Left ventricle myocardium inferior (tissue), 1 donor: ENCODE data around the gene REG4. TPM values are rescaled to one million over a fixed set of nuclear protein-coding genes. Genes with fewer than 3 reads are reported as not detected.
A peak's percentile ranks its signal among the peaks of the same experiment; 100 is the strongest.

ENCODE experiments used
- DNase-seq: peaks from one replicate; pipeline ENCODE4 v3.0.0-alpha.2; 2020
- H3K27ac ChIP-seq: fragments of 200-600 bp; replicated peaks from 2 replicates; pipeline ENCODE4 v1.8.0; 2021
- H3K27me3 ChIP-seq: fragments of 200-600 bp; 2 replicates; pipeline ENCODE4 v1.8.0; 2021; ENCODE audit warnings: low read depth
- H3K36me3 ChIP-seq: fragments of 200-600 bp; 2 replicates; pipeline ENCODE4 v1.8.0; 2021
- H3K4me1 ChIP-seq: fragments of 200-600 bp; 2 replicates; pipeline ENCODE4 v1.8.0; 2021
- H3K4me3 ChIP-seq: fragments of 200-600 bp; 2 replicates; pipeline ENCODE4 v1.8.0; 2021; ENCODE audit warnings: mild to moderate bottlenecking, moderate library complexity
- H3K9me3 ChIP-seq: fragments of 200-600 bp; replicated peaks from 2 replicates; pipeline ENCODE4 v1.8.0; 2021
- CTCF ChIP-seq: fragments of 200-600 bp; IDR thresholded peaks from 2 replicates; pipeline ENCODE4 v1.8.0; 2021; ENCODE audit warnings: antibody characterized with exemption, mild to moderate bottlenecking, borderline replicate concordance
- intact Hi-C: fragments of 100-400 bp; cut with micrococcal nuclease; formaldehyde crosslinking; loops from one replicate; pipeline ENCODE4 v1.11.0; 2022
- total RNA-seq: library from RNA; stranded (reverse); fragmentation: NEBNext Ultra II Directional; extraction: Animal tissue kit (Norgen Biotek cat#: 25700); gene quantifications from one replicate; pipeline ENCODE4 v1.2.1, GENCODE V29; 2021
- donor health status: DM: no; HTN: yes; CAD: no; lungs with severe emphysema.

REG4 gene
- total RNA-seq, 1 donor from 2014 or later = not detected

- TF ChIP-seq CTCF = no peak
- Histone ChIP-seq H3K27ac (no peak overlapping the region), H3K9me3 (no peaks in the 10 kb centered on the region), H3K36me3 (no peaks in the 10 kb centered on the region), H3K4me3 (no peak overlapping the region), H3K4me1 (peaks cover 58% of the 10 kb centered on the region), H3K27me3 (no peaks in the 10 kb centered on the region)
- intact Hi-C loops = no loop called here
- DNase-seq = peak; percentile 24
Observed at GRCh38 chr1:119771016-119771415, 40.2 kb downstream of the REG4 start.

GRCh38 chr1:119768778-119769177, 42.5 kb downstream of the REG4 start, which contains the start of gene HMGCS2:
HMGCS2 (minus strand) TSS chr1:119768905; CDS start chr1:119768844, 61 bp downstream.
- peak within 1 kb of the TSS; percentile 41 for H3K4me3 ChIP-seq
- H3K9me3 ChIP-seq = peaks cover 8% of the 10 kb centered on the region
- intact Hi-C loops = no loop called here
- no peak for TF ChIP-seq CTCF
- H3K27ac ChIP-seq = no peak within 1 kb of the TSS
- H3K36me3 ChIP-seq = no peaks in the 10 kb centered on the region
- no peak for DNase-seq
- peaks cover 54% of the 10 kb centered on the region for H3K4me1 ChIP-seq
- no peaks in the 10 kb centered on the region for H3K27me3 ChIP-seq

- TF ChIP-seq CTCF = no peak
- intact Hi-C loops = no loop called here
- no peak overlapping the region for H3K27ac ChIP-seq
Observed at GRCh38 chr1:119767486-119767885, 43.8 kb downstream of the REG4 start.

GRCh38 chr1:119766374-119766794, 44.9 kb downstream of the REG4 start:
- intact Hi-C loops = no loop called here
- H3K4me1 ChIP-seq = peaks cover 32% of the 10 kb centered on the region
- H3K27ac ChIP-seq = peak overlapping the region; percentile 67

More at GRCh38 chr1:119767486-119767885, 43.8 kb downstream of the REG4 start:
- no peaks in the 10 kb centered on the region for H3K36me3 ChIP-seq
- H3K27me3 ChIP-seq = no peaks in the 10 kb centered on the region
- peaks cover 8% of the 10 kb centered on the region for H3K9me3 ChIP-seq
- peak overlapping the region; percentile 41 for H3K4me3 ChIP-seq
- H3K4me1 ChIP-seq = peaks cover 43% of the 10 kb centered on the region
- DNase-seq = no peak

GRCh38 chr1:119764220-119764619, 47.0 kb downstream of the REG4 start:
- H3K27ac ChIP-seq = no peak overlapping the region
- no peaks in the 10 kb centered on the region for H3K27me3 ChIP-seq
- H3K36me3 ChIP-seq = peaks cover under 1% of the 10 kb centered on the region
- TF ChIP-seq CTCF = no peak
- DNase-seq = no peak
- H3K4me1 ChIP-seq = peaks cover 25% of the 10 kb centered on the region
- H3K9me3 ChIP-seq = peaks cover 8% of the 10 kb centered on the region
- H3K4me3 ChIP-seq = no peak overlapping the region
- intact Hi-C loops = no loop called here

More at GRCh38 chr1:119766374-119766794, 44.9 kb downstream of the REG4 start:
- DNase-seq = no peak
- Histone ChIP-seq H3K4me3 (peak overlapping the region; percentile 41), H3K27me3 (no peaks in the 10 kb centered on the region), H3K36me3 (no peaks in the 10 kb centered on the region), H3K9me3 (peaks cover 8% of the 10 kb centered on the region)
- no peak for TF ChIP-seq CTCF
